Right cardiac atrium (tissue), 5 donors: Measurements from ENCODE around the gene REG4. TPM values are rescaled to one million over a fixed set of nuclear protein-coding genes. Genes with fewer than 3 reads are reported as not detected.
A peak's percentile ranks its signal among the peaks of the same experiment; 100 is the strongest.
"Not testable (repeated sequence)": the region's sequence is repeated elsewhere in the genome, so short reads cannot be mapped to it uniquely, and the experiment has no call there.

Experiments used
- ATAC-seq, 2 donors: fragments of 200-7000 bp; cut with Tn5 transposase; one replicate each; pipeline versions ENCODE4 v1.8.0 to v1.9.1; 2020; ENCODE audit warnings: moderate library complexity in 2 of 2, mild to moderate bottlenecking in 1 of 2
- DNase-seq, 3 donors: peaks; one replicate each; pipeline ENCODE4 v3.0.0-alpha.2; 2020
- H3K27ac ChIP-seq: one replicate; pipeline ENCODE4 v1.5.1; 2013; ENCODE audit warnings: mild to moderate bottlenecking, low read length, control low read depth, moderate library complexity
- H3K27me3 ChIP-seq: one replicate; pipeline ENCODE4 v1.6.1; 2013; ENCODE audit not compliant: control insufficient read depth, insufficient read depth
- H3K4me1 ChIP-seq: one replicate; pipeline ENCODE4 v1.6.1; 2013; ENCODE audit warnings: low read length; ENCODE audit not compliant: control insufficient read depth, insufficient read depth
- H3K4me3 ChIP-seq: one replicate; pipeline ENCODE4 v1.5.1; 2013; ENCODE audit warnings: low read length, control low read depth
- H3K9me3 ChIP-seq: one replicate; pipeline ENCODE4 v1.6.1; 2013; ENCODE audit warnings: low read length; ENCODE audit not compliant: control insufficient read depth
- WGBS: extraction: QIAGEN DNeasy Blood & Tissue Kit; methylation state at CpG from one replicate; pipeline ENCODE4 v1.1.7; 2013; 5-methylcytosine and 5-hydroxymethylcytosine counted together
- intact Hi-C, 4 donors: fragments of 100-400 bp; cut with DNase I; formaldehyde crosslinking; loops; one replicate each; pipeline versions ENCODE4 v1.11.0 to v1.14.0; 2022 to 2023
- polyA plus RNA-seq: library from polyadenylated mRNA; stranded (reverse); fragments of 200-250 nt; gene quantifications from one replicate; pipeline ENCODE4 v1.2.3, GENCODE V29; 2013
- total RNA-seq, 4 donors: library from RNA; stranded (reverse); fragmentation: NEBNext Ultra II Directional; extraction: Animal tissue kit (Norgen Biotek cat#: 25700); gene quantifications; one replicate each; pipeline ENCODE4 v1.2.1, GENCODE V29; 2021
- donor health status: healthy with polysubstance abuse.
- donor health status: DM: no; HTN: yes; CAD: no.
- donor health status: DM: no; HTN: no; CAD: no.
- donor health status: DM: no; HTN: yes; CAD: no; lungs with severe emphysema.
- donor health status: DM: yes; HTN: yes; CAD: no.

Gene REG4
- total and polyA plus RNA-seq, 5 donors: not detected

- no peak overlapping the region for H3K27ac ChIP-seq
- no peaks in the 10 kb centered on the region for H3K4me1 ChIP-seq
- H3K27me3 ChIP-seq: no peaks in the 10 kb centered on the region
- intact Hi-C loops: no loop called here
- no peak for DNase-seq
- H3K4me3 ChIP-seq: no peak overlapping the region
- WGBS: 51% methylated on average over 9 of the region's 9 CpGs
- H3K9me3 ChIP-seq: no peaks in the 10 kb centered on the region
- no peak for ATAC-seq
These were observed 20.6 kb downstream of the REG4 start for GRCh38 chr1:119790451-119791198.

GRCh38 chr1:119787776-119788175 lies 23.5 kb downstream of the REG4 start:
- Histone ChIP-seq H3K4me1 (peaks cover 5% of the 10 kb centered on the region), H3K4me3 (no peak overlapping the region), H3K27me3 (no peaks in the 10 kb centered on the region), H3K9me3 (no peaks in the 10 kb centered on the region), H3K27ac (no peak overlapping the region)
- ATAC-seq (no peak), DNase-seq (no peak)
- 46% methylated on average over 2 of the region's 2 CpGs for WGBS
- intact Hi-C loops: no loop called here

- H3K27ac ChIP-seq, ATAC-seq, H3K4me1 ChIP-seq, DNase-seq, H3K9me3 ChIP-seq, H3K27me3 ChIP-seq, H3K4me3 ChIP-seq, intact Hi-C loops: not testable (repeated sequence)
- 74% methylated on average over 4 of the region's 4 CpGs for WGBS
These were observed 24.7 kb downstream of the REG4 start for GRCh38 chr1:119786473-119787050.

GRCh38 chr1:119786046-119786445 lies 25.2 kb downstream of the REG4 start:
- WGBS: 87% methylated on average over 7 of the region's 7 CpGs
- H3K9me3 ChIP-seq, H3K4me1 ChIP-seq, H3K27me3 ChIP-seq, DNase-seq, H3K4me3 ChIP-seq, ATAC-seq, H3K27ac ChIP-seq, intact Hi-C loops: not testable (repeated sequence)

- H3K27me3 ChIP-seq: no peaks in the 10 kb centered on the region
- H3K27ac ChIP-seq: peak overlapping the region; percentile 45
- no peak overlapping the region for H3K4me3 ChIP-seq
- intact Hi-C loops: no loop called here
- peaks cover 5% of the 10 kb centered on the region for H3K4me1 ChIP-seq
- 54% methylated on average over 3 of the region's 3 CpGs for WGBS
- no peaks in the 10 kb centered on the region for H3K9me3 ChIP-seq
- ATAC-seq (peak; percentile 87 to 94), DNase-seq (peak; percentile 82 to 90 (median 84))
These were observed 27.0 kb downstream of the REG4 start for GRCh38 chr1:119784191-119784781.

GRCh38 chr1:119783354-119784185 lies 27.7 kb downstream of the REG4 start:
- H3K27me3 ChIP-seq: no peaks in the 10 kb centered on the region
- no peak overlapping the region for H3K4me3 ChIP-seq
- H3K9me3 ChIP-seq: no peaks in the 10 kb centered on the region
- ATAC-seq (peak; percentile 7 to 25), DNase-seq (no peak)
- peak overlapping the region; percentile 45 for H3K27ac ChIP-seq
- intact Hi-C loops: no loop called here
- WGBS: 64% methylated on average over 6 of the region's 6 CpGs
- peaks cover 5% of the 10 kb centered on the region for H3K4me1 ChIP-seq

GRCh38 chr1:119782631-119783325 lies 28.5 kb downstream of the REG4 start:
- Histone ChIP-seq H3K9me3 (no peaks in the 10 kb centered on the region), H3K4me3 (no peak overlapping the region), H3K4me1 (peaks cover 5% of the 10 kb centered on the region), H3K27me3 (no peaks in the 10 kb centered on the region), H3K27ac (no peak overlapping the region)
- WGBS: 72% methylated on average over 7 of the region's 7 CpGs
- ATAC-seq: no peak
- DNase-seq: no peak
- intact Hi-C loops: no loop called here

- H3K4me1 ChIP-seq: peaks cover 5% of the 10 kb centered on the region
- no peak overlapping the region for H3K4me3 ChIP-seq
- no peak overlapping the region for H3K27ac ChIP-seq
- no peaks in the 10 kb centered on the region for H3K27me3 ChIP-seq
- no peaks in the 10 kb centered on the region for H3K9me3 ChIP-seq
- ATAC-seq (no peak), DNase-seq (no peak)
- intact Hi-C loops: no loop called here
- 85% methylated on average over 11 of the region's 11 CpGs for WGBS
These were observed 29.6 kb downstream of the REG4 start for GRCh38 chr1:119781434-119782210.

GRCh38 chr1:119779869-119780356 lies 31.3 kb downstream of the REG4 start:
- WGBS: 15% methylated on average over 5 of the region's 5 CpGs
- intact Hi-C loops: no loop called here
- DNase-seq (peak; percentile 30 to 69 (median 67)), ATAC-seq (peak; percentile 81 to 82)
- H3K4me1 ChIP-seq: peaks cover 3% of the 10 kb centered on the region
- H3K4me3 ChIP-seq: no peak overlapping the region
- H3K9me3 ChIP-seq: no peaks in the 10 kb centered on the region
- H3K27ac ChIP-seq: peak overlapping the region; percentile 14
- no peaks in the 10 kb centered on the region for H3K27me3 ChIP-seq
